Astrocyte of the spinal cord (primary cell): ENCODE measurements around the gene KLHL29.

Source experiments
- DNase-seq: peaks from one replicate; pipeline ENCODE4 v3.0.0; 2011; ENCODE audit warnings: low read depth, low spot score
- H3K4me3 ChIP-seq: 2 replicates; pipeline ENCODE4 v1.5.1; 2011; ENCODE audit warnings: low read depth, mild to moderate bottlenecking, low read length, moderate library complexity
- CTCF ChIP-seq: IDR thresholded peaks from 2 replicates; pipeline ENCODE4 v1.5.1; 2012; ENCODE audit warnings: low read depth, mild to moderate bottlenecking, low read length, inconsistent platforms
- in situ Hi-C: cut with HindIII; loops from 2 replicates; pipeline ENCODE4 v1.10.0; 2017; ENCODE audit warnings: low sequenced_read_pairs

The KLHL29 gene

DNA sequence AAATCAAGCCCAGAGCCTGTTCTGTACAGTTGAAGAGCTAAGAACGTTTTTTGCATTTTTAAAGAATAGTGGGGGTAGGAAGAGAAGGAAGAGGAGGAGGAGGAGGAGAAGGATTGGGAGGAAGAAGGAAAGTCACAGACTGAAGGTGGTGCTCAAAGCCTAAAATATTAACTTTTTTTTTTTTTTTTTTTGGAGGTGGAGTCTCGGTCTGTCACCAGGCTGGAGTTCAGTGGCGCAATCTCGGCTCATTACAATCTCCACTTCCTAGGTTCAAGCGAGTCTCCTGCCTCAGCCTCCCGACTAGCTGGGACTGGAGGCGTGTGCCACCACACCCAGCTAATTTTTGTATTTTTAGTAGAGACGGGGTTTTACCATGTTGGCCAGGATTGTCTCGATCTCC, 18.3 kb upstream of the KLHL29 start:
- H3K4me3 ChIP-seq: no peak overlapping the region
- in situ Hi-C loops: no loop called here
- no peak for TF ChIP-seq CTCF
- no peak for DNase-seq

DNA sequence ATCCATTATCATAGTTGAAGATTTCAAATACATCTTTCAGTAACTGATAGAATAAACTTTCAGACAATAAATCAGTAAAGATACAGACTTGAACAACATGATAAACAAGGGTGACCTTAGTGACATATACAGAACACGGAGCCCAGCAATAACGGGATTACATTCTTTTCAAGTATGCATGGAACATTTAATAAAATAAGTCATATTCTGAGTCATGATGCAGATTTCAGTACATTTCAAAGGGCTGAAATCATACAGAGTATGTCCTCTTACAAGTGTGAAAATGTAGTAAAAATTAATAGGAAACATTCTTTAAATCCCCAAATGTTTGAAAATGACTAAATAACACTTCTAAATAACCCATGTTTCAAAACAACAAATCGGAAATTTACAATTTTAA, 17.2 kb upstream of the KLHL29 start:
- no peak for DNase-seq
- TF ChIP-seq CTCF: no peak
- in situ Hi-C loops: no loop called here
- H3K4me3 ChIP-seq: no peak overlapping the region

GRCh38 chr2:23373666-23374065, 11.3 kb upstream of the KLHL29 start:
- no peak for DNase-seq
- no peak for TF ChIP-seq CTCF
- H3K4me3 ChIP-seq: no peak overlapping the region
- in situ Hi-C loops: no loop called here

DNA sequence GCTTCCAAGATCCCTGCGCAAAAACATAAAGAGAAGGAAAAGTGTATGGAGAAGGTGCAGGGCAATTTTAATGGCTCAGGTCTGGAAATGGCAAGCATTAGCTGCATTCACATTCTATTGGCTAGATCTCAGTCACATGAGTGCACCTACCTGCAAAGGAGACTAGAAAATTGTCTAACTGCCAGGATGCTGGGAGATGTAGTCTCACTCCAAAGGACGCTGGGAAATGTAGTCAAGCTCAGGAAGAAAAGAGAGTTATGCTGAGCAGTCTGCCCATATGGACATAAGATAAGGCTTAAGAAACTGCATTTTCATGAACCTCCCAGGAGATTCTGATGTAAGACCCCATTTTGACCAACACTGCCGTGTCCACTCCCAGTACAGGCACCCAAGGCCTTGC, 9.5 kb upstream of the KLHL29 start:
- DNase-seq: no peak
- in situ Hi-C loops: no loop called here
- H3K4me3 ChIP-seq: no peak overlapping the region
- TF ChIP-seq CTCF: no peak

- in situ Hi-C loops: no loop called here
- H3K4me3 ChIP-seq: no peak overlapping the region
- DNase-seq: no peak
- TF ChIP-seq CTCF: no peak
These were observed 8.9 kb upstream of the KLHL29 start for GRCh38 chr2:23376075-23376474.

- in situ Hi-C loops: no loop called here
- DNase-seq: no peak
- H3K4me3 ChIP-seq: no peak overlapping the region
- TF ChIP-seq CTCF: no peak
These were observed 8.0 kb upstream of the KLHL29 start for GRCh38 chr2:23376972-23377371.

- in situ Hi-C loops: no loop called here
- DNase-seq: no peak
- no peak overlapping the region for H3K4me3 ChIP-seq
- TF ChIP-seq CTCF: no peak
These were observed 7.2 kb upstream of the KLHL29 start for GRCh38 chr2:23377771-23378170.
